Measurements from ENCODE around the gene PRXL2B. TPM values are rescaled to one million over a fixed set of nuclear protein-coding genes. Genes with fewer than 3 reads are reported as not detected.

The PRXL2B gene
- total RNA-seq, 1 donor from 2014 or later: 34.7 TPM

- peaks cover 13% of the 10 kb centered on the region for H3K4me1 Mint-ChIP-seq
- H3K4me3 Mint-ChIP-seq: no peak overlapping the region
- TF ChIP-seq, protein P1, sequence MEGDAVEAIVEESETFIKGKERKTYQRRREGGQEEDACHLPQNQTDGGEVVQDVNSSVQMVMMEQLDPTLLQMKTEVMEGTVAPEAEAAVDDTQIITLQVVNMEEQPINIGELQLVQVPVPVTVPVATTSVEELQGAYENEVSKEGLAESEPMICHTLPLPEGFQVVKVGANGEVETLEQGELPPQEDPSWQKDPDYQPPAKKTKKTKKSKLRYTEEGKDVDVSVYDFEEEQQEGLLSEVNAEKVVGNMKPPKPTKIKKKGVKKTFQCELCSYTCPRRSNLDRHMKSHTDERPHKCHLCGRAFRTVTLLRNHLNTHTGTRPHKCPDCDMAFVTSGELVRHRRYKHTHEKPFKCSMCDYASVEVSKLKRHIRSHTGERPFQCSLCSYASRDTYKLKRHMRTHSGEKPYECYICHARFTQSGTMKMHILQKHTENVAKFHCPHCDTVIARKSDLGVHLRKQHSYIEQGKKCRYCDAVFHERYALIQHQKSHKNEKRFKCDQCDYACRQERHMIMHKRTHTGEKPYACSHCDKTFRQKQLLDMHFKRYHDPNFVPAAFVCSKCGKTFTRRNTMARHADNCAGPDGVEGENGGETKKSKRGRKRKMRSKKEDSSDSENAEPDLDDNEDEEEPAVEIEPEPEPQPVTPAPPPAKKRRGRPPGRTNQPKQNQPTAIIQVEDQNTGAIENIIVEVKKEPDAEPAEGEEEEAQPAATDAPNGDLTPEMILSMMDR (IDR thresholded peaks at IDR 0.05; ENCODE audit: unreplicated experiment): no peak
- H3K27ac Mint-ChIP-seq: no peak overlapping the region
- peaks cover 8% of the 10 kb centered on the region for H3K9me3 Mint-ChIP-seq
- no peaks in the 10 kb centered on the region for H3K36me3 Mint-ChIP-seq
- H3K27me3 Mint-ChIP-seq (ENCODE audit: low read depth): peaks cover 14% of the 10 kb centered on the region
- DNase-seq (ENCODE audit: low spot score in 2 of 2, unreplicated experiment in 2 of 2): no peak
These were observed 9.4 kb downstream of the PRXL2B start for GRCh38 chr1:2595812-2596529.

DNA sequence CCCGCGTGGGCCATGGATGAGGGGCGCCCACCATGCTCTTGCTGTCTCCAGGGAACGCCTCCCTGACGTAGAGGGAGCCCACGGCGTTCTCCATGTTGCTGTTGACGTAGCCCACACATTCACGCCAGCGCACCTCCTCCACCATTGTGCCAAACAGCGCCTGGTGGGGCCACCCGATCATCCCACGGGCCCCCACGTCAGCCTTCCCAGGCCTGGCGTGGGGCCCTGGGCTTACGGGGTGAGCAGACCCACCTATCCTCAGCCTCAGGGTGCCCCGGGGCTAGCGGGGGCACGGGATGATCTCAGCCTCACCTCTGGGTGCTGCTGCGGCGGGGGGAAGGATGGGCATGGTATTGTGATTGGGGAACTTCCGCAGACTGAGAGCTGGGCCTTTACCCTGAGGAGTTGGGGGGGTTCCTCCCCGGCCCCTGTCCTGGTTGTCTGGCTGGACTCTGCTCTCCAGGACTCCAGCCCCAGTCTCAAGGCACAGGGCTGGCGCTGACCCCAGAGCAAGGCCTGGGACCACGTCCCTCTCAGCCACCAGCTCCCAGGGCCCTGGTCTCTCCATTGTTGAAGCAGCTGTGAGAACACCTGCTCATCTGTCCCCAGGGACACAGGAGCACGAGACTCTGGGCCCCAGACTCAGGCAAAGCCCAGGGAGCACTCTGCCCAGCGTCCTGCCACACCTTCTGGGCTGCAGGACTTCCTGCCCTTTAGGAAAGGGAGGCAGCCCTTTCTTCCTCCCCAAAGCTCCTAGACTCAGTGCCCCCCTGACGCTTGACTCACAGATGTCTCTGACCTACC is 10.2 kb downstream of the PRXL2B start:
- no peak overlapping the region for H3K27ac Mint-ChIP-seq
- peaks cover 8% of the 10 kb centered on the region for H3K9me3 Mint-ChIP-seq
- no peak overlapping the region for H3K4me3 Mint-ChIP-seq
- peaks cover 22% of the 10 kb centered on the region for H3K27me3 Mint-ChIP-seq (ENCODE audit: low read depth)
- TF ChIP-seq, protein P1 (IDR thresholded peaks at IDR 0.05; ENCODE audit: unreplicated experiment): no peak
- peaks cover 13% of the 10 kb centered on the region for H3K4me1 Mint-ChIP-seq
- DNase-seq (ENCODE audit: low spot score in 2 of 2, unreplicated experiment in 2 of 2): no peak
- H3K36me3 Mint-ChIP-seq: no peaks in the 10 kb centered on the region

- H3K4me1 Mint-ChIP-seq: peaks cover 12% of the 10 kb centered on the region
- H3K27ac Mint-ChIP-seq: no peak overlapping the region
- DNase-seq (ENCODE audit: low spot score in 2 of 2, unreplicated experiment in 2 of 2): no peak
- no peaks in the 10 kb centered on the region for H3K36me3 Mint-ChIP-seq
- peaks cover 31% of the 10 kb centered on the region for H3K27me3 Mint-ChIP-seq (ENCODE audit: low read depth)
- TF ChIP-seq, protein P1 (IDR thresholded peaks at IDR 0.05; ENCODE audit: unreplicated experiment): no peak
- no peak overlapping the region for H3K4me3 Mint-ChIP-seq
- peaks cover 8% of the 10 kb centered on the region for H3K9me3 Mint-ChIP-seq
These were observed 11.1 kb downstream of the PRXL2B start for GRCh38 chr1:2597441-2598328.

GRCh38 chr1:2598329-2598931 is 11.9 kb downstream of the PRXL2B start:
- no peak overlapping the region for H3K27ac Mint-ChIP-seq
- no peak for DNase-seq (ENCODE audit: low spot score in 2 of 2, unreplicated experiment in 2 of 2)

More at GRCh38 chr1:2598329-2598931, 11.9 kb downstream of the PRXL2B start:
- Mint-ChIP-seq H3K4me3 (no peak overlapping the region), H3K4me1 (peaks cover 7% of the 10 kb centered on the region), H3K27me3 (ENCODE audit: low read depth) (peaks cover 34% of the 10 kb centered on the region), H3K36me3 (no peaks in the 10 kb centered on the region), H3K9me3 (peaks cover 8% of the 10 kb centered on the region)
- TF ChIP-seq, protein P1 (IDR thresholded peaks at IDR 0.05; ENCODE audit: unreplicated experiment): no peak

Data from mesothelial cell of epicardium (in vitro differentiated cells).